GM18508 (cell line): ENCODE measurements around the gene KCNK10.

ENCODE experiments used
- ATAC-seq: cut with Tn5 transposase; IDR thresholded peaks from one replicate; pipeline ENCODE4 v1.9.1; 2021; ENCODE audit warnings: moderate number of reproducible peaks; ENCODE audit not compliant: insufficient read depth, unreplicated experiment

Gene KCNK10

GRCh38 chr14:88321692-88322503 is 1.2 kb downstream of the KCNK10 start:
- no peak for ATAC-seq

- no peak for ATAC-seq
These were observed 4.7 kb downstream of the KCNK10 start for GRCh38 chr14:88318406-88318805.

- no peak for ATAC-seq
These were observed 6.5 kb downstream of the KCNK10 start for GRCh38 chr14:88316521-88316920.

- ATAC-seq: no peak
These were observed 10.8 kb downstream of the KCNK10 start for GRCh38 chr14:88312257-88312656.

GRCh38 chr14:88311780-88312179 is 11.3 kb downstream of the KCNK10 start:
- ATAC-seq: no peak

- ATAC-seq: no peak
These were observed 12.6 kb downstream of the KCNK10 start for GRCh38 chr14:88310449-88310848.

GRCh38 chr14:88310021-88310420 is 13.0 kb downstream of the KCNK10 start:
- ATAC-seq: no peak

- no peak for ATAC-seq
These were observed 17.3 kb downstream of the KCNK10 start for GRCh38 chr14:88305528-88306322.

GRCh38 chr14:88303041-88303440 is 20.0 kb downstream of the KCNK10 start:
- no peak for ATAC-seq

GRCh38 chr14:88301381-88301780 is 21.7 kb downstream of the KCNK10 start:
- no peak for ATAC-seq

GRCh38 chr14:88300817-88301216 is 22.3 kb downstream of the KCNK10 start:
- ATAC-seq: no peak

- no peak for ATAC-seq
These were observed 23.1 kb downstream of the KCNK10 start for GRCh38 chr14:88299865-88300530.

- ATAC-seq: no peak
These were observed 25.8 kb downstream of the KCNK10 start for GRCh38 chr14:88297306-88297705.

GRCh38 chr14:88296351-88296750 is 26.7 kb downstream of the KCNK10 start:
- no peak for ATAC-seq

GRCh38 chr14:88289996-88290395 is 33.1 kb downstream of the KCNK10 start:
- ATAC-seq: no peak

GRCh38 chr14:88289234-88289633 is 33.8 kb downstream of the KCNK10 start:
- no peak for ATAC-seq

GRCh38 chr14:88286309-88286708 is 36.8 kb downstream of the KCNK10 start:
- ATAC-seq: no peak

- ATAC-seq: no peak
These were observed 41.6 kb downstream of the KCNK10 start for GRCh38 chr14:88281447-88281846.

GRCh38 chr14:88276923-88277596 is 46.0 kb downstream of the KCNK10 start:
- no peak for ATAC-seq
